IPS-15b (cell line): ENCODE results near the gene CCDC47.
A peak's percentile ranks its signal among the peaks of the same experiment; 100 is the strongest.

Source experiments
- H3K27me3 ChIP-seq: one replicate; pipeline ENCODE4 v1.6.1; 2013; ENCODE audit warnings: low read length; ENCODE audit not compliant: control insufficient read depth, insufficient read depth
- H3K36me3 ChIP-seq: one replicate; pipeline ENCODE4 v1.6.1; 2013; ENCODE audit warnings: low read length; ENCODE audit not compliant: control insufficient read depth, insufficient read depth
- H3K4me1 ChIP-seq: one replicate; pipeline ENCODE4 v1.6.1; 2013; ENCODE audit warnings: mild to moderate bottlenecking, low read length; ENCODE audit not compliant: control insufficient read depth, insufficient read depth
- H3K4me3 ChIP-seq: one replicate; pipeline ENCODE4 v1.5.1; 2013; ENCODE audit warnings: low read depth, low read length
- H3K9ac ChIP-seq: one replicate; pipeline ENCODE4 v1.6.1; 2013; ENCODE audit warnings: low read depth, mild to moderate bottlenecking, low read length
- H3K9me3 ChIP-seq: one replicate; pipeline ENCODE4 v1.6.1; 2013; ENCODE audit warnings: mild to moderate bottlenecking, low read length; ENCODE audit not compliant: control insufficient read depth, insufficient read depth

Gene CCDC47, protein sequence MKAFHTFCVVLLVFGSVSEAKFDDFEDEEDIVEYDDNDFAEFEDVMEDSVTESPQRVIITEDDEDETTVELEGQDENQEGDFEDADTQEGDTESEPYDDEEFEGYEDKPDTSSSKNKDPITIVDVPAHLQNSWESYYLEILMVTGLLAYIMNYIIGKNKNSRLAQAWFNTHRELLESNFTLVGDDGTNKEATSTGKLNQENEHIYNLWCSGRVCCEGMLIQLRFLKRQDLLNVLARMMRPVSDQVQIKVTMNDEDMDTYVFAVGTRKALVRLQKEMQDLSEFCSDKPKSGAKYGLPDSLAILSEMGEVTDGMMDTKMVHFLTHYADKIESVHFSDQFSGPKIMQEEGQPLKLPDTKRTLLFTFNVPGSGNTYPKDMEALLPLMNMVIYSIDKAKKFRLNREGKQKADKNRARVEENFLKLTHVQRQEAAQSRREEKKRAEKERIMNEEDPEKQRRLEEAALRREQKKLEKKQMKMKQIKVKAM

DNA sequence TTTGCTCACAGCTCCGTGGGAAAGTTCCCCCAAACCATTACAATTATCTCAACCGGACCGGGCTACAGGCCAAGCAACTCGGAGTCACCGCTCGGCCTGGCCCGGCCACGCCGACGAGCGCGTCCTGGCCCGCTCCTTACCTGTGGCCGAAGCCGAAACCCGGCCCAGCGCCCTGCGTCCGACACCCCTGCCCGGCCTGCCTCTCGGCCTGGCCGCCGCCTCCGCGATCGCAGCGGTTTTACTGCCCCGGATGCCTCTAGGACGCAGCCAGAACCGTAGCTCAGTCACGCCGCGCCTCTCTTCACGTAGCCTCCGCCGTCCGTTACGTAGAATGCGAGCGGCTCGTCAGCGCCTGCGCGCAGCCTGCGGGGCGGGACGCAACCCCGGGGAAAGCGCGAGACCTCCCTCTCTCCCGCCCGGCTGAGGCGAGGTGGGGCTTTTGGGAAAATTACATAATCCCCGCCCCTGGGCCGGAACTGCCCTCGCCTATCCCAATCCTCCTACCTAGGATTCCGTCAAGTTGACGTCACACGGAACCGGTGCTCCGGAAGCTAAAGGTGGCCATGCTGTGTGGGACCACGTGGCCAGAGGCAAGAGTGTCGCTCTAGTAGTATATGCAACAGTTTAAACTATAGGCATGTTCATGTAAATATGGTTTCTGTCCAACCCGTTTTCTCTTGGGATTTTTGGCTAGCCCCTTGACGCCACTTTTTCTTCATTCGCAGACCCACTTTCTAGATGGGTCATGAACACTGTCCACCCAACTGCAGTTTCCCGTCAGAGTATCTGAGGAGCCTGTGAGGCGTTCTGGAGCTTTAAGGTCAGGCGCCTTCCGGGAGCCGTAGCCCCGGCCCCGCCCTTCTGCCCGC lies at the start of gene CCDC47:
TSS of gene CCDC47 (minus strand) at position 326 of the 869 bp plus-strand sequence. CDS start 7,422 bp downstream, outside the sequence.
- Histone ChIP-seq H3K9ac (peak within 1 kb of the TSS; percentile 95), H3K36me3 (no peaks in the 10 kb centered on the region), H3K4me3 (peak within 1 kb of the TSS; percentile 94), H3K4me1 (no peaks in the 10 kb centered on the region), H3K27me3 (no peaks in the 10 kb centered on the region), H3K9me3 (no peaks in the 10 kb centered on the region)

DNA sequence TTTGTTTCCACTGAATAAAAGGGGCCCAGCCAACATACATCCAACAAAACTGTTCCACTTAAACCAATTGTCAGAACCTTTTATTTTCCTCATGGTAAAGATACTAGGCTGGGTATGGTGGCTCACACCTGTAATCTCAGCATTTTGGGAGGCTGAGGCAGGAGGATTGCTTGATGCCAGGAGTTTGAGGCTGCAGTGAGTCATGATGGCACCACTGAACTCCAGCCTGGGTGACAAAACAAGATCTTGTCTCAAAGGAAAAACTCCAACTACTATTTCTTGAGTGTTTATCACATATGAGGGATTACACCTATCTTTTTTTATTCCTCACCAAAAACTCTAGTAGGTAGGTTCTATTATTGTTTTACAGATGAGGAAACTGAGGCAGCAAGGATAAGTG lies 49.1 kb upstream of the CCDC47 start:
- peaks cover 61% of the 10 kb centered on the region for H3K36me3 ChIP-seq
- no peaks in the 10 kb centered on the region for H3K27me3 ChIP-seq
- H3K4me1 ChIP-seq, result no peaks in the 10 kb centered on the region
- H3K4me3 ChIP-seq, result no peak overlapping the region
- H3K9ac ChIP-seq, result no peak overlapping the region
- H3K9me3 ChIP-seq, result no peaks in the 10 kb centered on the region

DNA sequence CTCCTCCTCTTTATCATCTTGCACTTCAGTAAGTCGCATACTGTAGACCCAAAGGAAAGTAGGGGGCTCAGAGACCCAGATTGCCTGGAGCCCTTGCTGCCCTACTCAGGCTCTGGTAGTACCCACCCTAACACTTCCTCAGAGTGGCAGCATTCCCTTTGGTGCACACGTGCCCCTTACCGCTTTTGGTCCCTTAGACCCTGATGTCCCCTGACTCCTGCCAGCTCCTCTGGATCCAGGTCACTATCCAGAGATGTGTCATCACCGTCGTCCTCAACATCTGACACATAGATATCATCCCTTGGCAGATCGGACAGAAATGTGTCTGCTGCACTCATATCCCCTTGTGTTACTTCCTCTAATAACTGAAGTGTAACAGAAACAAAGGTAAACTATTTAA lies 48.4 kb upstream of the CCDC47 start:
- Histone ChIP-seq H3K4me3 (no peak overlapping the region), H3K4me1 (no peaks in the 10 kb centered on the region), H3K27me3 (no peaks in the 10 kb centered on the region)

DNA sequence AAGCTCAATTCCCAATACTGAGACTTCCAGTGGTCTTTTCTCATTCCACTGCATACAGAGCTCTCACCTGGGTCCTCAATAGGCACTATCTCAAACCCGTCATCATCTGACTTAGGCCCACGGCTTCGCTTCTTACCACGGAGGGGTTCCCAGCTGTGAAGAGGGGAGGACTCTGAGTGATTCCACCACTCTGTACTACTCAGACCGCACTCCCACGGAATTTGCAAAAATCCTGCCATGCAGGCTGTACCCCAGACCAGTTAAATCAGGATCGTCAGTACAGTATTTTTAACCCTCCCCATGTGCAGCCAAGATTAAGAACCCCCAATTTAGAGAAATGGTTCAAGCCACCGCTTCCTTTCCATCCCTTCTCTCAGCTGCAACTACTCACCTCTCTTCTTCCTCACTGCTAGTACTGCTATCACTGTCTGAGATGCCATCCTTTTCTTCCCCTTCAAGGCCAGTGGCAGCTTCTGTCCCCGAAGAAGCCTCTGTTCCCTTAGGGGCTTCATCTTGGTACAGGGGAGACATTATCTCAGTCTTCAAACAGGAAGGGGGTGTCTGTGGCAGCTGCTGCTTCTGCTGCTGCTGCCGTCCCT lies 47.7 kb upstream of the CCDC47 start:
- no peaks in the 10 kb centered on the region for H3K4me1 ChIP-seq
- H3K36me3 ChIP-seq, result peaks cover 70% of the 10 kb centered on the region
- H3K27me3 ChIP-seq, result no peaks in the 10 kb centered on the region
- H3K9ac ChIP-seq, result no peak overlapping the region
- no peak overlapping the region for H3K4me3 ChIP-seq
- H3K9me3 ChIP-seq, result no peaks in the 10 kb centered on the region

More for the DNA sequence above, 48.4 kb upstream of the CCDC47 start:
- no peaks in the 10 kb centered on the region for H3K9me3 ChIP-seq
- no peak overlapping the region for H3K9ac ChIP-seq
- peaks cover 64% of the 10 kb centered on the region for H3K36me3 ChIP-seq

DNA sequence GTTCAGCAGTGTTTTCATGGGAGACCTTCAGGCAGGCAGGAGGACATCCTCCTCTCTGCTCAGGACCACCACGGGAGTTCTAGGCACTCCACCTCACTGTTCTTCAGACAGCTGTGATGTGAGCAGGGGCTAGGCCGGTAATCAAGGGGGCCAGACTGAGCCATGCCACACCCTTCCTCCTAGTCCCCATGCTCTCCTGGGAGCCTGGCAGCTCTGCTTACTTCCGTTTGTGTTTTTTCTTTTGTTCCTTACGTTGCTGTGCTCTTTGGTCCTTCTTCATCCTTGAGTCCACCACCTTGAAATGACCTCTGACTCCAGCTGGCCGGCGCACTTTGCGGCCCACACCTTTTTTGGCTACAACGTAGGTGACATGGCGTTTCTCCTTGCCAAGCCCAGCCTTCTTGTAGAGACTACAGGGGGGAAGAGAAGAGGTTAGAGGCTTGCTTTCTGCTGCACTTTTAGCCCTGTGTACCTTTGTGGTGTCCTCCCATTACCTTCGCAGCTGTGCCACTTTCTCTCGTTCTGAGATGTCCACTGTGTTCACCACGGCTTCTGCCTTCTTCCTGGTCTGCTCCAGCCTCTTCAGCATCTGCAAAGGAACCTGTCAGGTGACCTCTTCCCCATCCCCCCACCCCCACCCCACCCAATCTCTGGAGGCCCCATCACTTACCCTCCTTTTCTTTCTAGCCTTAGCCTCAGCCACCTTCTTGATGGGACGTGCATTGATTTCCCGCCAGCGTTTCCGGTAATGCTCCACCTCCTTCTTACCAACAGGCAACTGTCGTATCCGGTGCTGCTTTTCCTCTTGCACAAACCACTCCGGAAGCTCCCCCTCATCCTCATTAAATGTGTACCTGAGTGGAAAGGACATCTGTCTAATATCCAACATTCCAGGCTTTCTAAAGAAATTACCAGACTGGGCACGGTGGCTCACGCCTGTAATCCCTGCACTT lies 46.5 kb upstream of the CCDC47 start:
- Histone ChIP-seq H3K9ac (no peak overlapping the region), H3K36me3 (peaks cover 76% of the 10 kb centered on the region), H3K27me3 (no peaks in the 10 kb centered on the region), H3K9me3 (no peaks in the 10 kb centered on the region), H3K4me1 (no peaks in the 10 kb centered on the region), H3K4me3 (no peak overlapping the region)

DNA sequence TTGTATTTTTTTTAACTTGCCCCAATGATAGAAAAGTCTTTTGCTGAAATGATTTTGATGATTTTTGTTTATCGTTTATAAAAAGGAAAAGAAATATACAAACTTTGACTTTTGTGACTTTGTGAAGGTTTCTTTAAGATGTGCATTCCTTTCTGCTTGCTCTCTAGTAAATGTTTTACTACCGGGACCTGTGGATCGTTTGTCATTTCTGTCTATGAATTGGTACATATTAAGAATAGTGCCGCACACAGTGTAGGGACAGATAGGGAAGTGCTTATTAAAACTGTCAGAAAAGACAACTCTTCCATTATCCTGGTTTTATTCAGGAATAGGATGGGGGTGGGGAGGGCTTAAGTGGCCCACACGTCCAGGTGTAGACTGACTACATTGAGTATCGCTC lies 45.7 kb upstream of the CCDC47 start:
- Histone ChIP-seq H3K27me3 (no peaks in the 10 kb centered on the region), H3K9me3 (no peaks in the 10 kb centered on the region), H3K36me3 (peaks cover 75% of the 10 kb centered on the region), H3K9ac (no peak overlapping the region), H3K4me1 (no peaks in the 10 kb centered on the region), H3K4me3 (no peak overlapping the region)

DNA sequence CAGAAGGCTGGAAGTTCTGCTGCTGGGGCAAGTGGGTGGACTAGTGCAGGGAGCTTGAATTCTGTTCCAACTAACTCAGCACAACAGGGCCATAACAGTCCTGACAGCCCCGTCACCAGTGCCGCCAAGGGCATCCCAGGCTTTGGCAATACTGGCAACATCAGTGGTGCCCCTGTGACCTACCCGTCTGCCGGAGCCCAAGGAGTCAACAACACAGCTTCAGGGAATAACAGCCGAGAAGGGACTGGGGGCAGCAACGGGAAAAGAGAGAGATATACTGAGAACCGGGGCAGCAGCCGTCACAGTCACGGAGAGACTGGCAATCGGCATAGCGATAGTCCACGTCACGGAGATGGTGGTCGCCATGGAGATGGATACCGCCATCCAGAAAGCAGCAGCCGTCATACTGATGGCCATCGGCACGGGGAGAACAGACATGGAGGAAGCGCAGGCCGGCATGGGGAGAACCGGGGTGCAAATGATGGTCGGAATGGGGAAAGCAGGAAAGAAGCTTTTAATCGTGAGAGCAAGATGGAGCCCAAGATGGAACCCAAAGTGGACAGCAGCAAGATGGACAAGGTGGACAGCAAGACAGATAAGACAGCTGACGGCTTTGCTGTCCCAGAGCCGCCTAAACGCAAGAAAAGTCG lies 44.5 kb upstream of the CCDC47 start:
- Histone ChIP-seq H3K9ac (no peak overlapping the region), H3K4me1 (no peaks in the 10 kb centered on the region), H3K36me3 (peaks cover 77% of the 10 kb centered on the region)

DNA sequence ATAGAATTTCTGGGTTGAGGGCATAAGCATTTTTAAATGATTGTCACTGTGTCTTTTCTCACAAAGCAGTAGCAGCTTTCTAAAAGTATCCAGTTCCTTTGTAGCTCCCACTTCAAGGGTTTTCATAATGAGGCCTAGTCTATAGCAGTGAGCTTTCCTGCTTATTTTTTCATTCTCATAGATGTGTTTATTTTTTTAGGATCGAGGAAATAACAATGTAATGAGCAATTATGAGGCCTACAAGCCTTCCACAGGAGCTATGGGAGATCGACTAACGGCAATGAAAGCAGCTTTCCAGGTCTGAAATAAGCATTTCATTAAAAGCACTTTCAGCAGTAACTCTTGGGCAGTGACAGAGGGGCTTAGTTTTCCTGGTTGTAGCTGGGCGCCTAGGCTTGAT lies 43.3 kb upstream of the CCDC47 start:
- Histone ChIP-seq H3K36me3 (peaks cover 80% of the 10 kb centered on the region), H3K9me3 (no peaks in the 10 kb centered on the region), H3K4me3 (no peak overlapping the region), H3K9ac (no peak overlapping the region), H3K27me3 (no peaks in the 10 kb centered on the region), H3K4me1 (no peaks in the 10 kb centered on the region)

More for the DNA sequence above, 44.5 kb upstream of the CCDC47 start:
- H3K9me3 ChIP-seq, result no peaks in the 10 kb centered on the region
- H3K4me3 ChIP-seq, result no peak overlapping the region
- no peaks in the 10 kb centered on the region for H3K27me3 ChIP-seq

DNA sequence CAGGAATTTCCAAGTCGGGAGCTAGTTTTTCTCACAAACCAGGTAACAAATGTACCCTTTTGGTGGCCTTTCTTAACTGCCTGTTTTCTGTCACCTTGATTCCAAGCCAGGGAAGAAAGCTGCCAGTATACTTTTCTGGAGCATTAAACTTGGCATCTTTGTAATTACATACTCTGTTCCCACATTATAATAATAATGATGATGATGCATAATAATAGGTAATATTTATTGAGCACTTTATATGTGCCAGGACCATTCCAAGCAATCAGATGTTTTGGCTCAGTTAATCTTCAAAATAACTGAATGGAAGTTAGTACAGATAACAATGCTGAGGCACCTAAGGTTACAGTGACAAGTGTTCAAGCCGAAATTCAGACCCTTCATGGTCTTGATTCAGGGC lies 42.7 kb upstream of the CCDC47 start:
- Histone ChIP-seq H3K9me3 (no peaks in the 10 kb centered on the region), H3K36me3 (peaks cover 77% of the 10 kb centered on the region), H3K27me3 (no peaks in the 10 kb centered on the region), H3K4me3 (no peak overlapping the region), H3K9ac (no peak overlapping the region), H3K4me1 (no peaks in the 10 kb centered on the region)

DNA sequence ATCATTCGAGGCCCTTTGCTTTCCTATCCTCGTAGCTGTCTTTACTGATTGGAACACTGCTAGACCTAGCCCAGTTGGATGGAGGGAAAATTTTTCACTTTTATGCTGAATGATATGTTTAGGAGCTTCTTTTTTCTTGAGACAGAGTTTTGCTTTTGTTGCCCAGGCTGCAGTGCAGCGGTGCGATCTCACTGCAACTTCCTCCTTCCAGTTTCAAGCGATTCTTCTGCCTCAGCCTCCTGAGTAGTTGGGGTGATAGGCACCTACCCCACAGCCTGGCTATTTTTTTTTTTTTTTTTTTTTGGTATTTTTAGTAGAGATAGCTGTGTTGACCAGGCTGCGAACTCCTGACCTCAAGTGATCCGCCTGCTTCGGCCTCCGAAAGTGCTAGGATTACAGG lies 36.6 kb upstream of the CCDC47 start:
- peaks cover 57% of the 10 kb centered on the region for H3K36me3 ChIP-seq

More for the DNA sequence above, 36.6 kb upstream of the CCDC47 start:
- Histone ChIP-seq H3K9ac (no peak overlapping the region), H3K9me3 (no peaks in the 10 kb centered on the region), H3K27me3 (no peaks in the 10 kb centered on the region), H3K4me3 (no peak overlapping the region), H3K4me1 (no peaks in the 10 kb centered on the region)
